Measurements from ENCODE around the gene PFKFB3.
"Not testable (repeated sequence)": the region's sequence is repeated elsewhere in the genome, so short reads cannot be mapped to it uniquely, and the experiment has no call there.

PFKFB3 gene

GRCh38 chr10:6204341-6205191 is 1.8 kb downstream of the PFKFB3 start:
- H3K27me3 Mint-ChIP-seq = no peaks in the 10 kb centered on the region
- H3K36me3 Mint-ChIP-seq = no peaks in the 10 kb centered on the region
- H3K9me3 Mint-ChIP-seq = no peaks in the 10 kb centered on the region
- peak overlapping the region; percentile 23 for H3K27ac Mint-ChIP-seq
- H3K4me3 Mint-ChIP-seq = peak overlapping the region; percentile 98
- H3K4me1 Mint-ChIP-seq = peaks cover 34% of the 10 kb centered on the region

- H3K36me3 Mint-ChIP-seq, H3K27ac Mint-ChIP-seq, H3K27me3 Mint-ChIP-seq, H3K9me3 Mint-ChIP-seq, H3K4me3 Mint-ChIP-seq: not testable (repeated sequence)
- H3K4me1 Mint-ChIP-seq = peaks cover 25% of the 10 kb centered on the region
These were observed 3.8 kb downstream of the PFKFB3 start for GRCh38 chr10:6206486-6206885.

- no peaks in the 10 kb centered on the region for H3K9me3 Mint-ChIP-seq
- H3K27me3 Mint-ChIP-seq = no peaks in the 10 kb centered on the region
- peaks cover 3% of the 10 kb centered on the region for H3K36me3 Mint-ChIP-seq
- no peak overlapping the region for H3K4me3 Mint-ChIP-seq
- no peak overlapping the region for H3K27ac Mint-ChIP-seq
- H3K4me1 Mint-ChIP-seq = peaks cover 20% of the 10 kb centered on the region
These were observed 4.9 kb downstream of the PFKFB3 start for GRCh38 chr10:6207658-6208057.

- peaks cover 3% of the 10 kb centered on the region for H3K36me3 Mint-ChIP-seq
- no peak overlapping the region for H3K4me3 Mint-ChIP-seq
- H3K9me3 Mint-ChIP-seq = no peaks in the 10 kb centered on the region
- no peak overlapping the region for H3K27ac Mint-ChIP-seq
- H3K27me3 Mint-ChIP-seq = no peaks in the 10 kb centered on the region
- peaks cover 16% of the 10 kb centered on the region for H3K4me1 Mint-ChIP-seq
These were observed 6.1 kb downstream of the PFKFB3 start for GRCh38 chr10:6208799-6209235.

- Mint-ChIP-seq H3K27ac (no peak overlapping the region), H3K27me3 (no peaks in the 10 kb centered on the region), H3K4me3 (no peak overlapping the region), H3K9me3 (no peaks in the 10 kb centered on the region), H3K36me3 (peaks cover 5% of the 10 kb centered on the region), H3K4me1 (peaks cover 6% of the 10 kb centered on the region)
These were observed 8.6 kb downstream of the PFKFB3 start for GRCh38 chr10:6211341-6211670.

- Mint-ChIP-seq H3K4me1 (peaks cover 6% of the 10 kb centered on the region), H3K4me3 (no peak overlapping the region), H3K36me3 (peaks cover 6% of the 10 kb centered on the region), H3K27me3 (no peaks in the 10 kb centered on the region), H3K9me3 (no peaks in the 10 kb centered on the region), H3K27ac (no peak overlapping the region)
These were observed 9.2 kb downstream of the PFKFB3 start for GRCh38 chr10:6211671-6212635.

- H3K36me3 Mint-ChIP-seq = peaks cover 8% of the 10 kb centered on the region
- no peaks in the 10 kb centered on the region for H3K27me3 Mint-ChIP-seq
- H3K4me1 Mint-ChIP-seq = peaks cover 1% of the 10 kb centered on the region
- no peak overlapping the region for H3K4me3 Mint-ChIP-seq
- H3K9me3 Mint-ChIP-seq = no peaks in the 10 kb centered on the region
- no peak overlapping the region for H3K27ac Mint-ChIP-seq
These were observed 10.1 kb downstream of the PFKFB3 start for GRCh38 chr10:6212806-6213205.

GRCh38 chr10:6213257-6213905 is 10.6 kb downstream of the PFKFB3 start:
- no peak overlapping the region for H3K4me3 Mint-ChIP-seq
- H3K27me3 Mint-ChIP-seq = no peaks in the 10 kb centered on the region
- H3K4me1 Mint-ChIP-seq = no peaks in the 10 kb centered on the region
- H3K27ac Mint-ChIP-seq = no peak overlapping the region
- peaks cover 8% of the 10 kb centered on the region for H3K36me3 Mint-ChIP-seq
- H3K9me3 Mint-ChIP-seq = no peaks in the 10 kb centered on the region

GRCh38 chr10:6213908-6214307 is 11.2 kb downstream of the PFKFB3 start:
- peaks cover 8% of the 10 kb centered on the region for H3K36me3 Mint-ChIP-seq
- no peaks in the 10 kb centered on the region for H3K27me3 Mint-ChIP-seq
- no peak overlapping the region for H3K27ac Mint-ChIP-seq

GRCh38 chr10:6214612-6215011 is 11.9 kb downstream of the PFKFB3 start:
- Mint-ChIP-seq H3K36me3 (peaks cover 8% of the 10 kb centered on the region), H3K9me3 (no peaks in the 10 kb centered on the region), H3K4me3 (no peak overlapping the region), H3K27ac (no peak overlapping the region), H3K27me3 (no peaks in the 10 kb centered on the region), H3K4me1 (no peaks in the 10 kb centered on the region)

More at GRCh38 chr10:6213908-6214307, 11.2 kb downstream of the PFKFB3 start:
- Mint-ChIP-seq H3K4me3 (no peak overlapping the region), H3K4me1 (no peaks in the 10 kb centered on the region), H3K9me3 (no peaks in the 10 kb centered on the region)

GRCh38 chr10:6215241-6215640 is 12.5 kb downstream of the PFKFB3 start:
- H3K9me3 Mint-ChIP-seq = no peaks in the 10 kb centered on the region
- no peaks in the 10 kb centered on the region for H3K27me3 Mint-ChIP-seq
- H3K36me3 Mint-ChIP-seq = peaks cover 8% of the 10 kb centered on the region
- no peaks in the 10 kb centered on the region for H3K4me1 Mint-ChIP-seq
- H3K4me3 Mint-ChIP-seq = no peak overlapping the region
- H3K27ac Mint-ChIP-seq = no peak overlapping the region

GRCh38 chr10:6215683-6216484 is 13.2 kb downstream of the PFKFB3 start:
- Mint-ChIP-seq H3K36me3 (peaks cover 13% of the 10 kb centered on the region), H3K9me3 (no peaks in the 10 kb centered on the region), H3K4me3 (no peak overlapping the region), H3K27me3 (no peaks in the 10 kb centered on the region), H3K4me1 (no peaks in the 10 kb centered on the region), H3K27ac (no peak overlapping the region)

- H3K27ac Mint-ChIP-seq = no peak overlapping the region
- H3K27me3 Mint-ChIP-seq = no peaks in the 10 kb centered on the region
These were observed 14.2 kb downstream of the PFKFB3 start for GRCh38 chr10:6216916-6217315.

GRCh38 chr10:6217611-6218010 is 14.9 kb downstream of the PFKFB3 start:
- no peaks in the 10 kb centered on the region for H3K4me1 Mint-ChIP-seq
- no peak overlapping the region for H3K27ac Mint-ChIP-seq
- H3K36me3 Mint-ChIP-seq = peaks cover 12% of the 10 kb centered on the region
- H3K27me3 Mint-ChIP-seq = no peaks in the 10 kb centered on the region
- no peak overlapping the region for H3K4me3 Mint-ChIP-seq
- no peaks in the 10 kb centered on the region for H3K9me3 Mint-ChIP-seq

More at GRCh38 chr10:6216916-6217315, 14.2 kb downstream of the PFKFB3 start:
- Mint-ChIP-seq H3K4me1 (no peaks in the 10 kb centered on the region), H3K36me3 (peaks cover 12% of the 10 kb centered on the region), H3K9me3 (no peaks in the 10 kb centered on the region), H3K4me3 (no peak overlapping the region)
